Measurements from ENCODE around the gene TIAM1.

TIAM1 gene

GRCh38 chr21:31173881-31174555 lies 170.0 kb downstream of the TIAM1 start:
- DNase-seq (ENCODE audit: low read depth in 3 of 3) = peak in 1 of 3 donors; percentile 39

GRCh38 chr21:31172328-31172727 lies 171.7 kb downstream of the TIAM1 start:
- DNase-seq (ENCODE audit: low read depth in 3 of 3) = no peak

- no peak for DNase-seq (ENCODE audit: low read depth in 3 of 3)
Observed at GRCh38 chr21:31164713-31165694, 179.1 kb downstream of the TIAM1 start.

GRCh38 chr21:31162827-31163226 lies 181.2 kb downstream of the TIAM1 start:
- DNase-seq (ENCODE audit: low read depth in 3 of 3) = no peak

- DNase-seq (ENCODE audit: low read depth in 3 of 3) = no peak
Observed at GRCh38 chr21:31162079-31162699, 181.9 kb downstream of the TIAM1 start.

GRCh38 chr21:31161157-31161556 lies 182.9 kb downstream of the TIAM1 start:
- no peak for DNase-seq (ENCODE audit: low read depth in 3 of 3)

GRCh38 chr21:31159808-31160207 lies 184.3 kb downstream of the TIAM1 start:
- no peak for DNase-seq (ENCODE audit: low read depth in 3 of 3)

- no peak for DNase-seq (ENCODE audit: low read depth in 3 of 3)
Observed at GRCh38 chr21:31158789-31159581, 185.1 kb downstream of the TIAM1 start.

GRCh38 chr21:31157756-31158155 lies 186.3 kb downstream of the TIAM1 start:
- no peak for DNase-seq (ENCODE audit: low read depth in 3 of 3)

- DNase-seq (ENCODE audit: low read depth in 3 of 3) = no peak
Observed at GRCh38 chr21:31156662-31157061, 187.4 kb downstream of the TIAM1 start.

GRCh38 chr21:31156169-31156568 lies 187.9 kb downstream of the TIAM1 start:
- DNase-seq (ENCODE audit: low read depth in 3 of 3) = no peak

GRCh38 chr21:31151156-31152045 lies 192.7 kb downstream of the TIAM1 start:
- DNase-seq (ENCODE audit: low read depth in 3 of 3) = no peak

- no peak for DNase-seq (ENCODE audit: low read depth in 3 of 3)
Observed at GRCh38 chr21:31145274-31145673, 198.8 kb downstream of the TIAM1 start.

- DNase-seq (ENCODE audit: low read depth in 3 of 3) = no peak
Observed at GRCh38 chr21:31143036-31143435, 201.0 kb downstream of the TIAM1 start.

- DNase-seq (ENCODE audit: low read depth in 3 of 3) = no peak
Observed at GRCh38 chr21:31142600-31142999, 201.5 kb downstream of the TIAM1 start.

- no peak for DNase-seq (ENCODE audit: low read depth in 3 of 3)
Observed at GRCh38 chr21:31141389-31142000, 202.6 kb downstream of the TIAM1 start.

GRCh38 chr21:31140676-31141075 lies 203.4 kb downstream of the TIAM1 start:
- no peak for DNase-seq (ENCODE audit: low read depth in 3 of 3)

- no peak for DNase-seq (ENCODE audit: low read depth in 3 of 3)
Observed at GRCh38 chr21:31140025-31140424, 204.0 kb downstream of the TIAM1 start.

GRCh38 chr21:31137960-31138359 lies 206.1 kb downstream of the TIAM1 start:
- DNase-seq (ENCODE audit: low read depth in 3 of 3) = no peak

GRCh38 chr21:31136891-31137290 lies 207.2 kb downstream of the TIAM1 start:
- DNase-seq (ENCODE audit: low read depth in 3 of 3) = no peak
